GM12874 (cell line): ENCODE results near the gene ARHGEF28.

ENCODE experiments used
- TF ChIP-seq, protein P1 (sequence below): IDR thresholded peaks from 2 replicates; pipeline ENCODE4 v1.5.1; 2011; ENCODE audit warnings: low read depth, mild to moderate bottlenecking, control low read depth, low read length, moderate library complexity; ENCODE audit not compliant: insufficient read depth

ARHGEF28 gene

DNA sequence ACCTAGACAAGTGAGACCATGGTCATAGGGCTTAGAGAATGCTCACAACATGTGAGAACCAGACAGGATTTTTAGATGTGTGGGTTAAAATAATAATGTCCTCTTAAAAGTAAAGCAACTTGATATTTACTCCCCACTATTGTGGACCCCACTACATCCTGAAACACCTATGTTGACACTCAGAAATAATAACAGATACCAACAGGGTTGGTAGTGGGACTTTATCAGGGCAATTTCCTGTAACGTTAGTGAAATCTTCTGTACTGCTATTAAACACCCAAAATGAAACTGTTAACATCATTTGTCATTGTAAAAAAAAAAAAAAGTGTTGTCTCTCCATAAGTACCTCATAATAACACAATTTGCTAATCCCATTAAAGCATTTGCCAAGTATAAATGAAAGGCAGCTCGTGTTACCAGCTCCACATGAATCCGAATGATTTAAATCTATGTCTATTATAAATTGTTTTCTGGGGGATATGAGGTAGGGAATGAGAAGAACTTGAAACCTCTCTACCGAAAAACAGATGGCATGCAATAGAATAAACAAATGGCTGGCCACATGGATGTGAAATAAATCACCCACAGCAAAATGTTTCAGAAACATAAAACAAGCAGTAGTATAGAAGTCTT is 285.9 kb downstream of the ARHGEF28 start:
- TF ChIP-seq, protein P1, sequence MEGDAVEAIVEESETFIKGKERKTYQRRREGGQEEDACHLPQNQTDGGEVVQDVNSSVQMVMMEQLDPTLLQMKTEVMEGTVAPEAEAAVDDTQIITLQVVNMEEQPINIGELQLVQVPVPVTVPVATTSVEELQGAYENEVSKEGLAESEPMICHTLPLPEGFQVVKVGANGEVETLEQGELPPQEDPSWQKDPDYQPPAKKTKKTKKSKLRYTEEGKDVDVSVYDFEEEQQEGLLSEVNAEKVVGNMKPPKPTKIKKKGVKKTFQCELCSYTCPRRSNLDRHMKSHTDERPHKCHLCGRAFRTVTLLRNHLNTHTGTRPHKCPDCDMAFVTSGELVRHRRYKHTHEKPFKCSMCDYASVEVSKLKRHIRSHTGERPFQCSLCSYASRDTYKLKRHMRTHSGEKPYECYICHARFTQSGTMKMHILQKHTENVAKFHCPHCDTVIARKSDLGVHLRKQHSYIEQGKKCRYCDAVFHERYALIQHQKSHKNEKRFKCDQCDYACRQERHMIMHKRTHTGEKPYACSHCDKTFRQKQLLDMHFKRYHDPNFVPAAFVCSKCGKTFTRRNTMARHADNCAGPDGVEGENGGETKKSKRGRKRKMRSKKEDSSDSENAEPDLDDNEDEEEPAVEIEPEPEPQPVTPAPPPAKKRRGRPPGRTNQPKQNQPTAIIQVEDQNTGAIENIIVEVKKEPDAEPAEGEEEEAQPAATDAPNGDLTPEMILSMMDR: no peak

DNA sequence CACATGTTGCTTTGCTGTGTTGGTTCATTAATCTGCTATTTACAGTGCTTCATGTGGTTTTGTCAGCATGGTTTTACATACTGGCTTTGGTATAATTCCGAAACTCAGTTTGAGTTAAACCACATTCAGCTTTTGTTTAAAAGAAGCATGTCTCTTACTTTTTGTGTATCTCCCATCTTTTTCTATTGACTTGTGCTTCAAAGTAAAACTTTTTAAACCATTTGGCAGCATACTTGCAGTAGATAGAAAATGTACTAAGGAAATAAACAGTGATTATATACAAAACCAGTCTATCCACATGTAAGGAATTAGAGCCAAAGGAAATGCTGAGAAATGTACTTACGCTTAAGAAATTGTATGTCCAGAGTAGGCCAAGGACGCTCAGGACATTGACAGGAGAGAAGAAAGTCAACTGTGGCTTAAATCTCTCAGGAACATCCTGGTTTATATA is 286.9 kb downstream of the ARHGEF28 start:
- TF ChIP-seq, protein P1: no peak

DNA sequence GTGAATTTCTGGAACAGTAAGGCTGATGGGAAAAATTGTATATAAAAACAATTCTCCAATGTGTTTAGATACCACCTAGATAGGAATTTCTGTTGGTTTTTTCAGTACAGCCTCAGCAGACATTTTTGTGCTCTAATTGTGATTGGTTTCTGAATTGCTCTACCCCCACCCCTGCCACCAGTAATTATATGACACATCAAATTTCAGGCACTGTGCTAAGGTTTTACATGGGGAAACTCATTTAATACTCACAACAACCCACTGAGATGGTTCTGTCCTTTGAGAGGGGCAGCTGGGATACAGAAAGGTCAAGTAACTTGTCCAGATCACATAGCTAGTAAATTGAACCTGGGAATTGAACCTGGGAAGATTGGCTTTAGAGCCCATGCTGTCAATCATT is 288.0 kb downstream of the ARHGEF28 start:
- TF ChIP-seq, protein P1: no peak

DNA sequence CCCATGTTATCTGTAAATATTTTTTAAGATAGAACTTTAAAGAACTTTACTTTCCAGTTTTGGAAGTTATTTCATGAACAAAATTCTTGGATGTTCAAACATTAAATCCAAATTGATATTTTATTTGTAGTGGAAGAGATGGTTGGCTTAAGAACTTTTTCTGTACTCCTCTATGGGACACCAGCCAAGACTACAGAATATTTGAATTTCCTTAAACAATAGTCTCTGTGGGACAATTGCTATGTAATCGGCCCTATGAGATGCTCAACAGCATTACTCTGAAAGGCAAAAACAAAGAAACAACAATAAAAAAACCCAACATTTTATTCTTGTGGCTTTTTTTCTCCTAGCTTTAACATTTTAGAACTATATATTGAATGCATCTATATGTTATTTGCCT is 289.3 kb downstream of the ARHGEF28 start:
- TF ChIP-seq, protein P1: no peak

DNA sequence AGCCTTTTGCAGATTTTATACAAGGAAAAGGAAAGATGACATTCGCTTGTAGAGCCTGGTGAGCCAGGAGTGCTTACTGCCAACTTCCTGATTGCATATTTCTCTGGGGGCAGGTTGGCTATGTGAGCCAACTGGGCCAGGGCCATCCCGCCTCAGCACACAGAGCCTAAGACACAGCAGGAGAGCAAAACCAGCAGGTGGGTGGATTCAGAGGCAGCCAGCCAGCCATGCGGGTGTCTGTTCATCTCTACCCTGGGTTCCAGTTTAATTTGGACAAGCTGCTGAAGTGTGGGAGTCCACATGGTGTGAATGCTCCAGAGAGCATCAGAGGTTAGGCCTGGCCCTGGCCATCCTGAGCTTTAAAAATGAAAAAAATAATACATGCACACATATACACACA is 291.4 kb downstream of the ARHGEF28 start:
- TF ChIP-seq, protein P1: no peak

DNA sequence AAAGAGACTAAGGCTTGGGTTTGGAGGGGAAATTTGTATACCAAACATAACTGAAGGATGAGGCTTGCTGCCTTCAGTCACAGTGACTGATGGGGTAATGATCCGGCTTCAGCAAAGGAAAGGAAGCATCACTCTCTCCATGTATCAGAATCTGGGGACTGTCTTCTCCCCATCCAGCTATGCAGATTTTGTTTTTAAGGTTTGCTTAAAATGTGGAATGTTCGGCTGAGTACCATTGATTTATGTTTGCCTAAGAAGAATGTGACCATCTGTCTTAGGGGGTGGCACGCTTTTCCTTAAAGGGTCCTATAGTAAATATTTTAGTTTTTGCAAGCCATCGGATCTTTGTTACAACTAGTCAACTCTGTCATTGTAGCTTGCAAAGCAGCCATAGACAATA is 291.9 kb downstream of the ARHGEF28 start:
- TF ChIP-seq, protein P1: no peak

DNA sequence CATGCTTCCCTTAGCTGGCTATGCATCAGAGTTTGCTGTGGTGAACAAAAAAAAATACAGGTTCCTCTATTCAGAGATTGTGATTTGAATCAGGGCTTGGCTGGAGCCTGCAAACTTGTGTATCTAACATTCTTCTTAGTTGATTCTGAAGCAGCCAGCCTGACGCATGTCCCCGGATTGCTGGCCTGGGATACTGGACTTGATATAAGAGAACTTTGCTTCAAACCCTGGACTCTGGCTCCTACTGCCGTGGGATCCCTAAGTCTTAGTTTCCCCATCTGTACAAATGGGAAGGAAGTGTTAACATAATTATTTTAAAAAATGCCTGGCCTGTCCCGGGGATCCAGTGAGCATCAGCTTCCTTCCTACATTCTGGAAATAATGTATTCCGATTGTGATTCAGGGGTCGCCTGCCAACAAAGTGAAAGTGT is 292.8 kb downstream of the ARHGEF28 start:
- TF ChIP-seq, protein P1: no peak
